Adipose tissue (tissue), 3 donors: Measurements from ENCODE around the gene JPH4. TPM values are rescaled to one million over a fixed set of nuclear protein-coding genes. Genes with fewer than 3 reads are reported as not detected.

ENCODE experiments used
- H3K27ac ChIP-seq: one replicate; pipeline ENCODE4 v1.5.1; 2013; ENCODE audit warnings: low read depth, low read length
- WGBS, 3 donors: extraction: QIAGEN DNeasy Blood & Tissue Kit; methylation state at CpG; one replicate each; pipeline ENCODE4 v1.1.7; 2013; 5-methylcytosine and 5-hydroxymethylcytosine counted together
- polyA plus RNA-seq, 3 donors: library from polyadenylated mRNA; stranded (reverse); fragments of 200-250 nt; gene quantifications; one replicate each; pipeline ENCODE4 v1.2.3, GENCODE V29; 2013
- donor health status: healthy with polysubstance abuse.
- donor health status: Bipolar disorder and iron deficiency.
- donor health status: healthy.

JPH4 gene
- polyA plus RNA-seq, 3 donors = 0.24 to 0.79 (median 0.70) TPM

- 36 to 58% (median 46%) methylated on average over 2 of the region's 2 CpGs for WGBS, 3 donors
- H3K27ac ChIP-seq = no peak overlapping the region
Observed at GRCh38 chr14:23557521-23557920, 21.1 kb downstream of the JPH4 start.

GRCh38 chr14:23556700-23557440 is 21.7 kb downstream of the JPH4 start:
- H3K27ac ChIP-seq = no peak overlapping the region
- 35 to 52% (median 43%) methylated on average over 17 of the region's 17 CpGs for WGBS, 3 donors

GRCh38 chr14:23555882-23556699 is 22.5 kb downstream of the JPH4 start, which contains the start of gene THTPA:
TSS of gene THTPA (plus strand) at chr14:23556271. CDS start at chr14:23556758, 487 bp downstream.
- WGBS, 3 donors = 1% methylated on average over 49 to 54 of the region's 54 CpGs

GRCh38 chr14:23555533-23555881 is 23.1 kb downstream of the JPH4 start:
- whole genome bisulfite sequencing, 3 donors = 2 to 3% (median 2%) methylated on average over 14 of the region's 14 CpGs
- H3K27ac ChIP-seq = no peak overlapping the region

More at GRCh38 chr14:23555882-23556699, 22.5 kb downstream of the JPH4 start, which contains the start of gene THTPA:
- H3K27ac ChIP-seq = peak within 1 kb of the TSS; percentile 71

GRCh38 chr14:23551266-23552028 is 27.1 kb downstream of the JPH4 start, which contains the start of gene ZFHX2:
TSS of gene ZFHX2 (minus strand) at chr14:23551765. CDS start at chr14:23535325, 16,440 bp downstream.
- peak within 1 kb of the TSS; percentile 13 for H3K27ac ChIP-seq
- 0 to 1% (median 1%) methylated on average over 40 to 48 of the region's 49 CpGs for WGBS, 3 donors

GRCh38 chr14:23550812-23551265 is 27.8 kb downstream of the JPH4 start:
- H3K27ac ChIP-seq = peak overlapping the region; percentile 13
- WGBS, 3 donors = 1 to 4% (median 1%) methylated on average over 34 to 37 of the region's 37 CpGs

GRCh38 chr14:23550131-23550811 is 28.3 kb downstream of the JPH4 start:
- H3K27ac ChIP-seq = no peak overlapping the region
- 55 to 68% (median 56%) methylated on average over 12 of the region's 12 CpGs for WGBS, 3 donors

- WGBS, 3 donors = 66 to 71% (median 69%) methylated on average over 18 of the region's 18 CpGs
- H3K27ac ChIP-seq = no peak overlapping the region
Observed at GRCh38 chr14:23548351-23549318, 30.0 kb downstream of the JPH4 start.

GRCh38 chr14:23547924-23548323 is 30.7 kb downstream of the JPH4 start:
- no peak overlapping the region for H3K27ac ChIP-seq
- whole genome bisulfite sequencing, 3 donors = 48 to 90% (median 55%) methylated on average over 2 of the region's 2 CpGs

- no peak overlapping the region for H3K27ac ChIP-seq
- 65 to 82% (median 77%) methylated on average over 10 of the region's 10 CpGs for WGBS, 3 donors
Observed at GRCh38 chr14:23546450-23547035, 32.0 kb downstream of the JPH4 start.

- H3K27ac ChIP-seq = no peak overlapping the region
- 63 to 86% (median 72%) methylated on average over 4 of the region's 4 CpGs for WGBS, 3 donors
Observed at GRCh38 chr14:23545740-23546365, 32.7 kb downstream of the JPH4 start.

- no peak overlapping the region for H3K27ac ChIP-seq
- WGBS, 3 donors = 44 to 62% (median 48%) methylated on average over 25 of the region's 25 CpGs
Observed at GRCh38 chr14:23544511-23545447, 33.8 kb downstream of the JPH4 start.

GRCh38 chr14:23543403-23543802 is 35.2 kb downstream of the JPH4 start:
- H3K27ac ChIP-seq = no peak overlapping the region
- WGBS, 3 donors = 88 to 96% (median 96%) methylated on average over 5 of the region's 5 CpGs

GRCh38 chr14:23542261-23542660 is 36.3 kb downstream of the JPH4 start:
- WGBS, 3 donors = 81 to 85% (median 82%) methylated on average over 5 of the region's 5 CpGs
- H3K27ac ChIP-seq = no peak overlapping the region

GRCh38 chr14:23540141-23540469 is 38.5 kb downstream of the JPH4 start:
- H3K27ac ChIP-seq = no peak overlapping the region
- WGBS, 3 donors = 83 to 92% (median 90%) methylated on average over 4 of the region's 4 CpGs
